ENCODE data around the gene MAML3. TPM values are rescaled to one million over a fixed set of nuclear protein-coding genes. Genes with fewer than 3 reads are reported as not detected.

Gene MAML3
- total RNA-seq, 6 experiments from 2014 or later, result 1.2 to 1.9 (median 1.6) TPM

GRCh38 chr4:139759097-139759496 is 394.9 kb downstream of the MAML3 start:
- Mint-ChIP-seq H3K4me1 (ENCODE audit: low read depth) (no peaks in the 10 kb centered on the region), H3K4me3 (no peak overlapping the region), H3K9me3 (no peaks in the 10 kb centered on the region), H3K36me3 (ENCODE audit: low read depth) (no peaks in the 10 kb centered on the region), H3K27ac (no peak overlapping the region), H3K27me3 (ENCODE audit: insufficient read depth) (peaks cover 18% of the 10 kb centered on the region)
- DNase-seq, result no peak
- TF ChIP-seq, protein P1, sequence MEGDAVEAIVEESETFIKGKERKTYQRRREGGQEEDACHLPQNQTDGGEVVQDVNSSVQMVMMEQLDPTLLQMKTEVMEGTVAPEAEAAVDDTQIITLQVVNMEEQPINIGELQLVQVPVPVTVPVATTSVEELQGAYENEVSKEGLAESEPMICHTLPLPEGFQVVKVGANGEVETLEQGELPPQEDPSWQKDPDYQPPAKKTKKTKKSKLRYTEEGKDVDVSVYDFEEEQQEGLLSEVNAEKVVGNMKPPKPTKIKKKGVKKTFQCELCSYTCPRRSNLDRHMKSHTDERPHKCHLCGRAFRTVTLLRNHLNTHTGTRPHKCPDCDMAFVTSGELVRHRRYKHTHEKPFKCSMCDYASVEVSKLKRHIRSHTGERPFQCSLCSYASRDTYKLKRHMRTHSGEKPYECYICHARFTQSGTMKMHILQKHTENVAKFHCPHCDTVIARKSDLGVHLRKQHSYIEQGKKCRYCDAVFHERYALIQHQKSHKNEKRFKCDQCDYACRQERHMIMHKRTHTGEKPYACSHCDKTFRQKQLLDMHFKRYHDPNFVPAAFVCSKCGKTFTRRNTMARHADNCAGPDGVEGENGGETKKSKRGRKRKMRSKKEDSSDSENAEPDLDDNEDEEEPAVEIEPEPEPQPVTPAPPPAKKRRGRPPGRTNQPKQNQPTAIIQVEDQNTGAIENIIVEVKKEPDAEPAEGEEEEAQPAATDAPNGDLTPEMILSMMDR (IDR thresholded peaks at IDR 0.05), result no peak

GRCh38 chr4:139756391-139757180 is 397.4 kb downstream of the MAML3 start:
- H3K4me1 Mint-ChIP-seq (ENCODE audit: low read depth), result no peaks in the 10 kb centered on the region
- no peak overlapping the region for H3K27ac Mint-ChIP-seq
- no peaks in the 10 kb centered on the region for H3K9me3 Mint-ChIP-seq
- no peak for DNase-seq
- H3K4me3 Mint-ChIP-seq, result no peak overlapping the region
- H3K27me3 Mint-ChIP-seq (ENCODE audit: insufficient read depth), result peaks cover 17% of the 10 kb centered on the region
- no peaks in the 10 kb centered on the region for H3K36me3 Mint-ChIP-seq (ENCODE audit: low read depth)
- TF ChIP-seq, protein P1 (IDR thresholded peaks at IDR 0.05), result no peak

GRCh38 chr4:139754938-139755337 is 399.0 kb downstream of the MAML3 start:
- no peaks in the 10 kb centered on the region for H3K4me1 Mint-ChIP-seq (ENCODE audit: low read depth)
- H3K27ac Mint-ChIP-seq, result no peak overlapping the region
- peaks cover 17% of the 10 kb centered on the region; the same call in 1 of the 2 replicates for H3K27me3 Mint-ChIP-seq (ENCODE audit: insufficient read depth)

GRCh38 chr4:139753686-139754085 is 400.3 kb downstream of the MAML3 start:
- H3K27me3 Mint-ChIP-seq (ENCODE audit: insufficient read depth), result peaks cover 12% of the 10 kb centered on the region; the same call in 1 of the 2 replicates
- DNase-seq, result no peak
- H3K4me3 Mint-ChIP-seq, result no peak overlapping the region
- H3K4me1 Mint-ChIP-seq (ENCODE audit: low read depth), result no peaks in the 10 kb centered on the region
- H3K9me3 Mint-ChIP-seq, result no peaks in the 10 kb centered on the region
- no peak overlapping the region for H3K27ac Mint-ChIP-seq
- TF ChIP-seq, protein P1 (IDR thresholded peaks at IDR 0.05), result no peak
- no peaks in the 10 kb centered on the region for H3K36me3 Mint-ChIP-seq (ENCODE audit: low read depth)

More at GRCh38 chr4:139754938-139755337, 399.0 kb downstream of the MAML3 start:
- H3K36me3 Mint-ChIP-seq (ENCODE audit: low read depth), result no peaks in the 10 kb centered on the region
- no peaks in the 10 kb centered on the region for H3K9me3 Mint-ChIP-seq
- TF ChIP-seq, protein P1 (IDR thresholded peaks at IDR 0.05), result no peak
- DNase-seq, result no peak
- no peak overlapping the region for H3K4me3 Mint-ChIP-seq

DNA sequence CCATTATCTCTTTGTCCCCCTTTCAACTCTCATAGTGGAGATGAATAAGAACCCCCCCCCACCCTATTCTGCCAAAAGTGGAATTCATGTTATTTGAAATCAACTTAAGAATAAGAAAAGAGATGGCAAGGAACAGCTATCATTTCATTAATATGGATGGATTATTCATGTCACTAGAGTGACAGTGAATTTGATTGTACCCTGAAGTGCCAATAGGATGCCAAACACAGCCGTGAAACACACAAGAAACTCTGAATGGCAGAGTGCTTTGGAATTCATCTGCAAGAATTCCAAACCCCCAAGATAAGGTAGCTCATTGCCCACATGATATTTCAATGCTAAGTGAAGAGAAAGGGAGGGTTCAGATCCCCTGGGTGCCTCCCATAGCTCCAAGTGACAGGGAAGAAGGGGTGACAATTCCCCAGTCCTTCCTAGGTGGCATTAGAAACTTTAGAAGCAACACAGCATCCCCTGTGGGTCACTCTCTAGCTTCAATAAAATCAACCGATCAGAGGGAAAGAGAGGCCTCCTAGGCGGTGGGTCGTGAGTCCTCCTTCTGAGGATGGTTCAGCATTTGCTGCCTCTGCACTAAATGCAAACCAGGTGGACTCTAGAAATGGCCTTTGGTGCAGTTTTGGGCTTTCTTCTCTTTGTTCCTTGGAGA is 404.0 kb downstream of the MAML3 start:
- Mint-ChIP-seq H3K27ac (no peak overlapping the region), H3K36me3 (ENCODE audit: low read depth) (no peaks in the 10 kb centered on the region), H3K27me3 (ENCODE audit: insufficient read depth) (peaks cover 5% of the 10 kb centered on the region), H3K4me1 (ENCODE audit: low read depth) (no peaks in the 10 kb centered on the region), H3K4me3 (no peak overlapping the region), H3K9me3 (no peaks in the 10 kb centered on the region)
- TF ChIP-seq, protein P1 (IDR thresholded peaks at IDR 0.05), result no peak
- DNase-seq, result no peak

All from HFFc6 (cell line).